HG03469 (cell line): ENCODE data around the gene COL26A1.
"Not testable (repeated sequence)": the region's sequence is repeated elsewhere in the genome, so short reads cannot be mapped to it uniquely, and the experiment has no call there.

Experiments used
- ATAC-seq: cut with Tn5 transposase; IDR thresholded peaks from one replicate; pipeline ENCODE4 v1.9.1; 2021; ENCODE audit warnings: mild to moderate bottlenecking, moderate library complexity, moderate number of reproducible peaks; ENCODE audit not compliant: unreplicated experiment

COL26A1 gene

GRCh38 chr7:101589976-101590662 is 227.4 kb downstream of the COL26A1 start:
- ATAC-seq, result no peak

- ATAC-seq, result no peak
These were observed 228.2 kb downstream of the COL26A1 start for GRCh38 chr7:101590663-101591435.

GRCh38 chr7:101591504-101591903 is 228.8 kb downstream of the COL26A1 start:
- ATAC-seq, result no peak

DNA sequence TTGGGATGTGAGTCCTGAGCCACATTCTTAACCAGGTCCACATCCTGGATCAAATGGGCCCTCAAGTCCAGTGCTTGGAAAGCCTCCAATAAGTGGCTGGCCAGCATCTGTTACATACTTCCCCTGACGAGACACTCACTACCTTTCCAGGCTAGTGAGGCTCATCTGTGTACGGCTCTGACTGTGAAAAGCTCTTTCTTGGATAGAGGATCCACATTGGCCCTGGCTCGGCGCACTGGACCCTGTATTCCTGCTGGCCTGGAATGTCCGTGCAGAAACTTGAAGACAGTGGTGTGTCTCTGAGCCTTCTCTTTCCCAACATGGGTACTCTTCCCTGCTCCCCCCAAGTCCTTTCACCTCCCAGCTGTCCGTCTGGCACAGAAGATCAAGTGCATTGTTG is 230.9 kb downstream of the COL26A1 start:
- ATAC-seq, result no peak

GRCh38 chr7:101594790-101595189 is 232.1 kb downstream of the COL26A1 start:
- ATAC-seq, result no peak

- no peak for ATAC-seq
These were observed 232.6 kb downstream of the COL26A1 start for GRCh38 chr7:101595246-101595645.

GRCh38 chr7:101595766-101596537 is 233.3 kb downstream of the COL26A1 start:
- ATAC-seq, result no peak

- ATAC-seq, result no peak
These were observed 234.2 kb downstream of the COL26A1 start for GRCh38 chr7:101596898-101597297.

GRCh38 chr7:101597941-101598340 is 235.3 kb downstream of the COL26A1 start:
- no peak for ATAC-seq

- no peak for ATAC-seq
These were observed 235.8 kb downstream of the COL26A1 start for GRCh38 chr7:101598422-101598985.

- ATAC-seq, result no peak
These were observed 236.5 kb downstream of the COL26A1 start for GRCh38 chr7:101598986-101599771.

DNA sequence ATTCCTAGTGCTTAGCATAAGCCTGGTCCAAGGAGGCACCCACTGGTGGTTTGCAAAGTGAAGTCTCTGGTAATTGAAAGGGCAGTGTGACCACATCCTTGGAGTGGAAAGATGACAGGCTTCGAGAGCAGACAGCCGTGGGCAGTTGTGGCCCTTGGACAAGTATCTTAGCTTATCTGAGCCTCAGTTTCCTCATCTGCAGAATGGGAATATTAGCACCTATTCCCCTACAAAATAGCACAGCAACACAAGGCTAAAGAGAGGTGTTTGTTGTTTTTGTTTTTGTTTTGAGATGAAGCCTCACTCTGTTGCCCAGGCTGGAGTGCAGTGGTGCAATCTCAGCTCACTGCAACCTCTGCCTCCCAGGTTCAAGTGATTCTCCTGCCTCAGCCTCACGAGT is 237.1 kb downstream of the COL26A1 start:
- ATAC-seq, result no peak

GRCh38 chr7:101602082-101602481 is 239.4 kb downstream of the COL26A1 start:
- no peak for ATAC-seq

DNA sequence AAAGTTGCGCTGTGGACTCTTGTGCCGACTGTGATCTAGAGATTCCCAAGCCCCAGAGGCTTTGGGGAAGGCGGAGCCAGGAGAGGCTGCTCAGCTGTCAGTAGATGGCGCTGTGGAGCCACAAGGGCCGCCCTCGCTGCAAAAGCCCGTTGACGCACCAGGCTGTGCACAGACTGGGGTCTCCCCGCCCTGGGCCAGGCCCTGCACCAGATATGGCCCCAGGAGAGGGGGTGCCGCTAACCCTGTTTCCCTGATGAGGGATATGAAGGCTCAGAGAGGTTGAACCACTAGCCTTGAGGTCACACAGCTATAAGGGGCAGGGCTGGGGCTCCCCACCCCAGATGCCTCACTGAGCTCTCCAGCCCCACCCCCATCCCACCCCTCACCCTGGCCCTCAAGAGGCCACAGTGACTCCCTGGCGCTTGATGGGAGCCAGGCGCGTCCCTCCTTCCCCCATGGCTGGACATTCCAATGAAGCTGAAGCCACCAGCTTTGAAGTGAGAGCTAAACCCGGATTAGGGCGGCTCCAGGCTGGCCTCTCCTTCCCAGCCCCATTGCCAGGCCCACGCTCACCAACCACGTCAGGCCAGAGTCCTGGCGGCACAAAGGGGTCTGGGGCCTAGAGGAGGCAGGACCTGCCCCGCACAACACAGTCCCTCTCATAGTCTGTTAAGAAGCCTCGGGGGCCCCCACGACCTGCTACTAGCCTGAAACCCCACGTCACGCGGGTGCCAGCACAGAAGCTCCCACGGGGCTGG is 240.0 kb downstream of the COL26A1 start:
- no peak for ATAC-seq

DNA sequence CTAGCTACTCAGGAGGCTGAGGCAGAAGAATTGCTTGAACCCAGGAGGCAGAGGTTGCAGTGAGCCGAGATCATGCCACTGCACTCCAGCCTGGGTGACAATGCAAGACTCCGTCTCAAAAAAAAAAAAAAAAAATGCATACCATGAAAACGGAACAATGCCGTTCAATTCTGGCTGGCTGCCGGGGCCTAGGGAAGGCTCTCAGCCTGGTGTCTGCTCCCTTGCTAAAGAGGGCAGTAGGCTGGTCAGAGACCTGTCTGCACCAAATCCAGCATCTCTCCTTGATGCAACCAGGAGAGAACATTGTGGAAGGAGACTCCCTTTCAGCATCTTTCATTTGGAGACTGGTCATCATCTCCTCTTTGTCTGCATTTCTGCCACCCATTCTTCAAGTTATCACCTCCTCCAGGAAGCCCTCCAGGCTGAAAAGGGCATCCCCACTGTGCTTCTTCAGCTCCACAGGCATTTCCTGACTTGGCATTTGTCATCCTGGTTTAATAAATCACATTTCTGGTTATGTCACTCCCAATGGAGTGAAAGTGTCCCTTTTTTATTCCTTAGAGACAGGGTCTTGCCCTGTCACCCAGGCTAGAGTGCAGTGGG is 241.8 kb downstream of the COL26A1 start:
- ATAC-seq, result no peak

DNA sequence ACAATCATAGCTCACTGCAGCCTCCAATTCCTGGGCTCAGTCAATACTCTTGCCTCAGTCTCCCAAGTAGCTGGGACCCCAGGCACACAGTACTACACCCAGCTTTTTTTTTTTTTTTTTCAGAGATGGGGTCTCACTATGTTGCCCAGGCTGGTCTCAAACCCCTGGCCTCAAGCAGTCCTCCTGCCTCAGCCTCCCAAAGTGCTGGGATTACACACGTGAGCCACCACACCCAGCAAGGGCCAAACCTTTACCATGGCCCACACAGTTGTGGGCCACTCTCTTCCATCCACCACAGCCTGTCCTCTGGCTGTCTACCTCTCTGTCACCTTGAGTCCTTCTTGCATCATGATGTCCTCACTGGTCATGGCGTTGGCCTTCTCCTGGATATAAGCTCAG is 242.3 kb downstream of the COL26A1 start:
- not testable (repeated sequence) for ATAC-seq

DNA sequence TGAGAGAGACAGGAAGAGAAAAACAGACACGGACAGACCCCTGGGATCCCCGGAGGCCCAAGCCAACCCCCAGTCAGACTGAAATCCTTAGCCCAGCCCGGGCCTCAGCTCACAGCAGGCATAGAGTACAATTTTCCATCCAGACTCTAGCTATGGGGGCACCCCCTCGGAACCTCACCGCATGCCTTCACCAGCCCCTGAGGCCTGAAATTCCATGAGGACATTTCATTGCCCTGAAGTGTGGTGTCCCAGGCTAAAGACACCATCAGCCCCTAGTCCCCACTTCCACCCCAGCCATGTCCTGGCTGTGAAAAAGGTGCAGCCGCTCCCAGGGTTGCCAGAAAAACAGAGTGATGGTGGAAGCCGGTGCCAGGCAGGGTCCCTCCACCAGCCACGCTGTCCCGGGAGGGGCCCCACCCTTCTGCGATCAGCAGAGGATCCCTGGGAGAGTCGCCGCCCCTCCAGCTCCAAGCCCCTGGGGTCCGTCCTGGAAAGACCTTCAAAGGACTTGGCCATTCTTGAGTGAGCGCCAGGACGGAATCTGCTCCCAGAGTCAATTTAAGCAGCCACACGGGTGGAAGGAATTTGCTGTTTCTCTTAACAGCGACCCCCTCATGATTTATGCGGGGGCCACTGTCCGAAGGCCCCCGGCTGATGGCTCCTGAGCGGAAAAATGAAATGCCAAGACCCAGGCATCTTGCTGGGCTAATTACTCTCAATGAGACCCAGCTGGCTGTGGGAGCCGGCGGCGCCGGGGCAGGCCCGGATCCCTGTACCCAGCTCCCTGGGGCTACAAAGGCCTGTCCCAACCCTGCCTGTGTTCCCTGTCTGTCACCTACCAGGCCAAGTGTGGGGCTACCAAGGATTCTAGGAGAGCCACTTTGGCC is 243.2 kb downstream of the COL26A1 start:
- ATAC-seq, result no peak

DNA sequence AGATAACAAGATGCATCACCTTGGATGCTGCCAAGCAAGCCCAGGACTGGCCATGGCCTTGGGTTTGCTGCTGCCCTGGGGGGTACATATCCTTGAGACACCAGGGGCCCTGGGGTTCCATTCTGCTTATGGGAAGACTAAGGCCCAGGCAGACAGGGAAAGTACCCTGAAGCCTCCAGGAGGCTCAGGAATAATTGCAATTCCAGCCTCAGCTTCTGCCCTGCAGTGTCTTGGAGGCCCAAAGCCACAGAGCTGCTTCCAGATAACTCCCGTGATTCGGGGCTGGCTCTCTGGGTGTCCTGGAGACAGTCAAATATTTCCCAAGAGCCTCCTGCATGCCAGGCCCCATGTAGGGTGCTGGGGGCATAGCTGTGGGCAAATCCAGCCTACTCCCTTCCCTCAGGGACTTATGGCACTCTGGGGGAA is 243.8 kb downstream of the COL26A1 start:
- no peak for ATAC-seq
